ENCODE data around the gene TMEM259.

The TMEM259 gene

GRCh38 chr19:963486-963951, 57.4 kb downstream of the TMEM259 start:
- POLR2A ChIA-PET (ENCODE audit: low non-redundant PET), result no interaction called here
- CTCF ChIA-PET, result no interaction called here

GRCh38 chr19:962683-963400, 58.1 kb downstream of the TMEM259 start:
- ChIA-PET CTCF (interaction anchor here (0.5 kb wide), 1 partner anchor 70 kb away, joined by 3 read pairs; no protein-coding TSS in a partner anchor), POLR2A (ENCODE audit: low non-redundant PET) (no interaction called here)
- DNase-seq (ENCODE audit: low spot score), result no peak
- TF ChIP-seq, protein P1, sequence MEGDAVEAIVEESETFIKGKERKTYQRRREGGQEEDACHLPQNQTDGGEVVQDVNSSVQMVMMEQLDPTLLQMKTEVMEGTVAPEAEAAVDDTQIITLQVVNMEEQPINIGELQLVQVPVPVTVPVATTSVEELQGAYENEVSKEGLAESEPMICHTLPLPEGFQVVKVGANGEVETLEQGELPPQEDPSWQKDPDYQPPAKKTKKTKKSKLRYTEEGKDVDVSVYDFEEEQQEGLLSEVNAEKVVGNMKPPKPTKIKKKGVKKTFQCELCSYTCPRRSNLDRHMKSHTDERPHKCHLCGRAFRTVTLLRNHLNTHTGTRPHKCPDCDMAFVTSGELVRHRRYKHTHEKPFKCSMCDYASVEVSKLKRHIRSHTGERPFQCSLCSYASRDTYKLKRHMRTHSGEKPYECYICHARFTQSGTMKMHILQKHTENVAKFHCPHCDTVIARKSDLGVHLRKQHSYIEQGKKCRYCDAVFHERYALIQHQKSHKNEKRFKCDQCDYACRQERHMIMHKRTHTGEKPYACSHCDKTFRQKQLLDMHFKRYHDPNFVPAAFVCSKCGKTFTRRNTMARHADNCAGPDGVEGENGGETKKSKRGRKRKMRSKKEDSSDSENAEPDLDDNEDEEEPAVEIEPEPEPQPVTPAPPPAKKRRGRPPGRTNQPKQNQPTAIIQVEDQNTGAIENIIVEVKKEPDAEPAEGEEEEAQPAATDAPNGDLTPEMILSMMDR (conservative IDR thresholded peaks at IDR 0.05; ENCODE audit: low read depth), result no peak
- H3K27ac ChIP-seq, result peak overlapping the region; percentile 22; the same call in 1 of the 2 replicates

More at GRCh38 chr19:963486-963951, 57.4 kb downstream of the TMEM259 start:
- no peak for DNase-seq (ENCODE audit: low spot score)
- H3K27ac ChIP-seq, result no peak overlapping the region; the same call in 1 of the 2 replicates
- TF ChIP-seq, protein P1 (conservative IDR thresholded peaks at IDR 0.05; ENCODE audit: low read depth), result no peak

DNA sequence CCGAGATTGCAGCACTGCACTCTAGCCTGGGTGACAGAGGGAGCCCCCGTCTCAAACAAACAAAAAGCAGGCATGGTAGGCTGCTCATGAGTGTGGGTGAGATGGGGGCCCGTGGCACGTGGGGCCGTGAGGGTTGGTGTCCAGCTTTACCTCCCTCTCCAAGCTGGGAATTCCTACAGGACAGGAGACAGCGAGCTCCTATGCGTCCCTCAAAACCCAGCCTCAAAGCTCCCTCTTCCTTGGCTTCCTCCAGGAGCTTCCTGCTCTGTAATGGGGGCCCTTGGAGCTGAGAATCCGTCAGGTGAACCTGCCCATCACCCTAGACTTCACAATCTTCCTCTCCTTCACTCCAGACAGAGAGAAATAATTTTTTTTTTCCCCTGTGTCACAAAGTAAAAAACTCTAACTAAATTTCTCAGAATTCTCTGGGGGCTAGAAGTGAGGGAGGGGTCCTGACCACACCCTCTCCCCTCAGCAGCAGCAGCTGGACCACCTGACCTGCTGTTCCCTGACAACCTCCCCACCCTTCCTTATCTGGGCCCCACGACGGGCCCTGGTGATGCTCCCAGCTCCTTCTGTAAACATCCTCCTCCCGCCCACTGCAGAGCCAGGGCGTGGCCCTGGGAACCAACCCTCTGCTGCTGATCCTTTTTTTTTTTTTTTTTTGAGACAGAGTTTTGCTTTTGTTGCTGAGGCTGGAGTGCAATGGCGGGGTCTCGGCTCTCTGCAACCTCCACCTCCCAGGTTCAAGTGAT, 58.9 kb downstream of the TMEM259 start:
- peak overlapping the region; percentile 22 for H3K27ac ChIP-seq
- no peak for DNase-seq (ENCODE audit: low spot score)
- TF ChIP-seq, protein P1 (conservative IDR thresholded peaks at IDR 0.05; ENCODE audit: low read depth), result no peak
- ChIA-PET POLR2A (ENCODE audit: low non-redundant PET) (no interaction called here), CTCF (interaction anchor here (0.6 kb wide), 1 partner anchor 13 kb away, joined by 6 read pairs; no protein-coding TSS in a partner anchor)

DNA sequence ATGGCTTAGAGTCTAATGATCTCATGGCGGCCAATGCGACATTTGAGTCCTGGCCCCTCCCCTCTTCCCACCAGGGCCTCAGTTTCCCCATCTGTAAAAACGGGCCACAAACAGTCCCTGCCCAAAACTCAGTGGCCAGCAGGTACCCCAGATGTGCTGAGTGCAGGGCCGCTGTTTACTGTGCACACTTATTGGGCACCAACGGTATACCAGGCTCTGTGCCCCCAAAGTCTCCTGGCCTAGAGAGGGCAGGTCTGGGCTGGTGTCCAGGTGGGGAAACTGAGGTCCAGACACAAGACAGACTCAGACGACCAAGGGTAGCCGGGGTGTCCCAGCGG, 60.4 kb downstream of the TMEM259 start:
- H3K27ac ChIP-seq, result no peak overlapping the region
- ChIA-PET CTCF (no interaction called here), POLR2A (ENCODE audit: low non-redundant PET) (no interaction called here)
- TF ChIP-seq, protein P1 (conservative IDR thresholded peaks at IDR 0.05; ENCODE audit: low read depth), result no peak
- no peak for DNase-seq (ENCODE audit: low spot score)

DNA sequence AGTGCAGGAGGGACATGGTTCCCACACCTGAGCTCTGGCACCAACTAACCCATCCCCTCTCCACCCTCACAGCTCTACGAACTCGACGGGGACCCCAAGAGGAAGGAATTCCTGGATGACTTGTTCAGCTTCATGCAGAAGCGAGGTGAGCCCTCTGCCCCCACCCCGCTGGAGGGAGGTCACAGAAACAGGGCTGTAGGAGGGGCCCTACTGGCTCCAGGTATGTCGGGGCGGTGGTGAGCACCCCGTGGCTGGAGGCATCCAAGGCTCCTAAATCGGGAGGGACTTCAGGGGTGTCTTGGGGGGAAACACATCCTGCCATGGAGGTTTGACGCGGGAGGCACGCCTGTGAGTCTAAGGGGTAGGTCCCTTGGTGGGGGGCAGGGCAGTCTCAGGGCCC, 60.9 kb downstream of the TMEM259 start:
- DNase-seq (ENCODE audit: low spot score), result no peak
- ChIA-PET POLR2A (ENCODE audit: low non-redundant PET) (no interaction called here), CTCF (interaction anchor here (0.7 kb wide), 1 partner anchor 244 kb away, joined by 3 read pairs; no protein-coding TSS in a partner anchor)

More for the DNA sequence above, 60.9 kb downstream of the TMEM259 start:
- TF ChIP-seq, protein P1 (conservative IDR thresholded peaks at IDR 0.05; ENCODE audit: low read depth), result no peak
- H3K27ac ChIP-seq, result no peak overlapping the region

Data from RWPE1 (cell line).